ENCODE data around the gene SLC6A2.
"Not testable (repeated sequence)": the region's sequence is repeated elsewhere in the genome, so short reads cannot be mapped to it uniquely, and the experiment has no call there.

SLC6A2 gene

DNA sequence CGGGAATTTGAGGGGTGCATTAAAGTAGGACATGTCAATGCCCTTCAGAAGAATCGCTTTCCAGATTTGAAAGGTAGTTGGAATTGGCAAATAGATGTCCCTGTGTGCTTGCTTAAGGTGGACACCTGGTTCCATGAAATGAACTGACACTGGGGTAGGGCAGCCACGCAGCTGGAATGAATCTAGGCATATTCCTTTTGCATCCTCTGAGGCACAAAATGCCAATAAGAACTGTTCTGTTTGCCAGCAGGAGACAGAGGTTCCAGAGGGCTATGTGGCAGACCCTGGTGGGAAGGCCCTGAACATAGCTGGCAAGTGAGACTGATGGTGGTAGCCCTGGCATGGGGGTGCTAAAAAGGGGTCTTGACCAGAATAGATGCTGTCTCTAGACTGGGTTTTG lies 61.5 kb downstream of the SLC6A2 start:
- DNase-seq, result no peak

DNA sequence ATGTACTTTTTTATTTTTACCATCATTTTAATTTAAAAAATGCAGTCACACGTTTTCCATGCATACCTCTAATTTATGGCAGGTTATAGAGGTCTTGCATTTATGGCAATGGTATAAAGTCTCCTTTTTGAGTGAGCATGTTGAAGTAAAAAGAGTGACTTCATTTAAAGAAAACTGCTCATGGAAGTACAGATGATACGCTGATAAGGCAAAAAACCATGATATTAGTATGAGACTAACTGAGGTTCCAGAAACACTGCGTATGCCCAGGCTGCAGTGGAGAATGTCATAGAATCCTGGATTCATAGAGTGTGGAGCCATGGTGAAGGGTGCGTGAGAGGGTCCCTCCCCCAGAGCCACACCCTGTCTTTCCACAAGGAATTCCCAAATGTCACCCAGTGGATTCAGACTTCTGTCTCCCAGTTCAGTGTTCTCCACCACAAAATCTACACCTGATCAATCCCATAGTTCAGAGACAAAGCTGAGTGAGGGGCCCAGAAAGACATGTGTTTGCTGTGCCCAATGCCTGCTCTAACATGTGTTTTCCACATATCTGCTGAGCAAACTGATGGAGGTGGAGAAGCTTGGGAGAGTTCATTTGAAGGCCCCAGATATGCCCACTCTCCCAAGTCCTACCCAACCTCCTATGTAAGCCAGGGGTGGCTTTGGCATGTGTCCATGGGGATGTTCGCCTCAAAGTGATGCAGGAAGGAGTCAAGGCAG lies 69.4 kb downstream of the SLC6A2 start:
- DNase-seq, result no peak

DNA sequence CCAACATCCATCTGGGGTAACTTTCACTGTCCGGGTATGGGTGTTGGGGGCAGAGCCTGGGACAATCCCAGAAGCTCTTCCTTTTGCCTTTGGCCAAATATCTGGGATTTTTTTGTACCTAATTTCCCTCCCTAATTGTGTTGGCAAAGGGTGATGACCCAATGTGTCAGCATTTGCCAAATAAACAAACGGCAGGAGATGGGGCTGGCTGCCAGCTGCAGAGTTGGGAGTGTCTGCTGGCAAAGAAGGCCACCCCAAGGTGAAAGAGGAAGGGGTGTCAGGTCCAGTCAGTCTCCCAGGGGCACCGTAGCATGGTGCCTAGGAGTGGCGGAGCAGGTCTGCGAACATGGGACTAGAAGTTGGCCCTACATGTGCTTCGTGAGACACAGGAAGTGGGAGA lies 73.0 kb downstream of the SLC6A2 start:
- no peak for DNase-seq

DNA sequence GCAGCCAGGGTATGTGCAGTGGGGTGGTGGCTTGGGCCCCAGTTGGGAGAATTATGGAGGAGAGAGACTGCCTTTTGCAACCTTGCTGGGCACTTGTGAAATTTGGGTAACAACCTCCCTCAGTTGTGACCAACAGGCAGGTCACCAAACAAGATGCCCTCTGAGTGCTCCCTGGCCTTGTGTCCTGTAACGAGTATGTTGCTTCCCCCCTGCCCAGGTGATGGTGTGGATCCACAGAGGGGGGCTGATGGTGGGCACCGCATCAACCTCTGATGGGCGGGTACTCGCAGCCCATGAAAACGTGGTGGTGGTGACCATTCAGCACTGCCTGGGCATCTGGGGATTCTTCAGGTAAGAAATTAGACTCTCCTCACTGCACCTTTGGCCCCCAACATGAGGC lies 74.3 kb downstream of the SLC6A2 start:
- DNase-seq, result no peak

DNA sequence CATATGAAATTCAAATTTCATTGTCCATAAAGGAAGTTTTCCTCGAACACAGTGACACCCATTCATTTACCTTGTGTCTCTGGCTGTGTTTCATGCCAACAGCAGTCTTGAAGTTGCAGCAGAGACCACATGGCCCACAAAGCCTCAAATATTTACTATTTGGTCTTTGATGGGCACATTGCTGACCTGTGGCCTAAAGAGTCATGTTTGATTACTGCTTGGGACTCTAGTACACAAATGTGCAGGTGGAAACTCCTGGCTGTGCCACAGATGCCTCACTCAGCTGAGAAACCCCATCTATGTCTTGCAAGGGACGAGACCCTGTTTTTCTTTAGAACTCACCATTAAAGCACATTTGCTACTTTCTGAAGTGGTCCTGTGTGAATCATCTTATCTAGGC lies 76.7 kb downstream of the SLC6A2 start:
- no peak for DNase-seq

DNA sequence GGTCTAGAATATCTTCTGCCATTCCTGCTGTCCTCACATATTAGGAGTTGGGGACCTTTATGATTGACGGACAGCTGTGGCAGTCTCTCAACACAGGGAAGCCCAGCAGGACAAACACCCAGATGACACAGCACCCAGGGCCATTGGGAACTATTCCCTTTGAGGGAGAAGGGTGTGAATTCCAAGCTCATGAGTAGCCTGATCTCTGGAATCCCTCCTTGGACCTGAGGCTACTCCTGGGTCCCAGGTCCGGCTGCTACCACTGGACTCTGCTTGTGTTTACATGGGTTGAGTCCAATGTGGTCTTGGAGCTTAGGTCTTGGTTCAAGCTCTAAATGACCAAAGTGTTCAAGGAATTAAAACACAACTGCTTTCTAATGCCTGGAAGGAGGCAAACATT lies 78.9 kb downstream of the SLC6A2 start:
- no peak for DNase-seq

DNA sequence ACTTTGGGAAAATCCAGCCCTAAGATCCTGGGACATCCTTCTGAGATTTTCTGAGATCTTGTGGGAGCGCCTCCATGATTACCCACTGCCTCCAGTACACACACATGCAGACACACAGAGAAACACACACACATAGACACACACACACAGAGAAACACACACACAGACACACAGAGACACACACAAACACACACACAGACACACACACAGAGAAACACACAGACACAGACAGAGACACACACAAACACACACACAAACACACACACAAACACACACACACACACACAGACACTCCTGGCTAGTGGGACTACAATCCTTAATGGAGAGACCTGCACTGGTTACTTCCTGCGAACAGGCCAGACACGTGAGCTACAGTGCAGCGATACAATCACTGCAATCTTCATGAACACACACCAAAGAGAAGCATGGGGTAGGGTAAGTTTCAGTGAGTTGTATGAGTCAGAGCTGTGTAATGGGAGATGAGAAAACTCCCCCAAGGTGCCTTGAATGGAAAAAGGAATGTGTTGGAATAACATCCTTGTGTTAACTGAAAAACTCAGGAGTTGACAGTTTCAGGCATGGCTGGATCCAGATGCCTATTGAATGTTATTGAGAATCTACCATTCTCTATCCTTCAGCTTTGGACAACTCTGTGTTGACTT lies 79.5 kb downstream of the SLC6A2 start:
- no peak for DNase-seq

DNA sequence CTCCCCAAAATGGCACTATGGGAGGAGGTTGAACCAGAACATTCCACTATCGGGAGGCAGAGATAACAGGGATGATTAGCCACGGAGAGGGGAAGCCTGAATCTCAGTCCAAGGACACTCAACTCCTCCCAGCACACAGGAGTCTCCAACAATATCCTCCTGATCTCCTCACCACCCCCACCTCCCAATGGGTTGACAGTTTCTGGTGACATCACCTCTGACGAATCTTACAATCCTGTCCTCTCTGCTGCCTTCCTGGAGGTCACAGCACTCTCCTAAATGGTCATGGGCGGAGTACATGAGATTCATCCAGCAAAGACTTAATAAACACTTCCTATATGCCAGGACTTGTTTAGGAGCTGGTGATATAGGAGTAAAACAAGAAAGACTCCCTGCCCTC lies 80.9 kb downstream of the SLC6A2 start:
- DNase-seq, result no peak

DNA sequence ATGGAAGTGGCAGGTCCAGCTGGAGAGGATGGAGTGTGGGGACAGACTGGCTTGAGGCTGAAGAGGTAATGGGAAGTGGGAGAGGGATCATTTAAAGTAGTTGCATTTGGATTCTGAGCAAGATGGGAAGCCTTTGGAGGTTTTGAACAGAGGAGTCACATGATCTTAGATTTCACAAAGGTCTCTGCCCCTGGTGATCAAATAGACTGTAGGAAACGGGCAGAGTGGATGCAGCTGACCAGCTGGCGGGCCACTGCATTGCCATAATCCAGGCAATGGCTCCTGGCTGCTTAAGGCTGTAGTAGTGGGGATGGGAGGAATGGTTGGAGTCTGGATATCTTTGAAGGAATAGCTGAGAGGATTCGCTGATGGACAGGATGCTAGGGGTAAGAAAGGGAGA lies 81.5 kb downstream of the SLC6A2 start:
- DNase-seq, result no peak

DNA sequence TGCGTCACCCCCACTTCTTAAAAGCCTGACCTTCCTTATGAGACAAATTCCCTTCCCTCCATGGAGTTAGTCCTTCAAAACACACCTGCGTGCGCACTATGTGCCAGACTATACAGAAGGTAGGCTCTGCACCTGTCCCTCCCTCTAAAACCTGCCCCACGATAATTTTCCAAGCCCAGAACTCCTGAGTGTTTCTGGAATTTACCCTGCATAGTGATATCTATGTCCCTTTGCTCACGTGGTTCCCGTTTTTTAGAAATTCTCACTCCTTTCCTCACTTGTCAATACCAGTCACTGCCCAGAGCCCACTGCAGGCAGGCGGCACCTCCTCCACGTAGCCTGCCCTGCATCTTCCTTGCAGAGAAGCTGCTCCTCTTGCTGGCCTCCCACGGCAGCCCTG lies 82.2 kb downstream of the SLC6A2 start:
- no peak for DNase-seq

DNA sequence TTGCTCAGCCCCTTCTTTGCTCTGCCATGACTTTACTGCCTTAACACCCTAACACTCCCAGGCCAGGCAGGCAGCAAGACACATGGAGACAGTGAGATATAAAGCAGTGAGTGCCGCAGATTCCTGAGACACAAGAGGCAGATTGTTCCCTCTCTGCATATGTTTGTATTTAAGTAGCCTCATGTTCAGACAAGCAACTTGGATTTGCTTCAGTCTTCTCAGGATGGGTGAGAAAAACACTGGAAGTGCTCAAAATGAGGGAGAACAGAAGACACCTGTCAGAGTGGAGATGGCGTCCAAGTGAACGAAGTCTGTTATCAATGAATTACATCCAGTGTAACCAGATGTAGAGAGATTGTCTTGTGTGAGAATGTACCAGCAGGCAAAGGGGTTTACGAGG lies 90.3 kb downstream of the SLC6A2 start:
- no peak for DNase-seq

DNA sequence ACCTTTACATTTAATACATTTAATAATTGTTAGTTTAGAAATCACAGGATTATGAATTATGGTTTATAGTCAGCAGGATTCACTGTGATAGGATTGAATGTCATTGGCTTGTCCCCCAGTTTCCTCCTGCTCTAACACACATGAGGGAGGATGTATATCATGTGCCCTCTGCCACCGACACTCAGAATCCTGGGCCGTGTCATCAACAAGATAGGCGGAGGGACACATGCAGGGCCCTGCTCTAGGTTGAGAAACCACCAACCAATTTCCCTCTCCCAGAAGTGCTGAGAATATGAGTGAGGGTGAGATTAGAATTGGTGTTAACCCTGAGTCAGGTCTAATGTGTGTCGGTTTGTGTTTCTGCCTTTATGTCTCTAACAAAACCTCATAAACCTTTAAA lies 92.0 kb downstream of the SLC6A2 start:
- DNase-seq, result no peak

DNA sequence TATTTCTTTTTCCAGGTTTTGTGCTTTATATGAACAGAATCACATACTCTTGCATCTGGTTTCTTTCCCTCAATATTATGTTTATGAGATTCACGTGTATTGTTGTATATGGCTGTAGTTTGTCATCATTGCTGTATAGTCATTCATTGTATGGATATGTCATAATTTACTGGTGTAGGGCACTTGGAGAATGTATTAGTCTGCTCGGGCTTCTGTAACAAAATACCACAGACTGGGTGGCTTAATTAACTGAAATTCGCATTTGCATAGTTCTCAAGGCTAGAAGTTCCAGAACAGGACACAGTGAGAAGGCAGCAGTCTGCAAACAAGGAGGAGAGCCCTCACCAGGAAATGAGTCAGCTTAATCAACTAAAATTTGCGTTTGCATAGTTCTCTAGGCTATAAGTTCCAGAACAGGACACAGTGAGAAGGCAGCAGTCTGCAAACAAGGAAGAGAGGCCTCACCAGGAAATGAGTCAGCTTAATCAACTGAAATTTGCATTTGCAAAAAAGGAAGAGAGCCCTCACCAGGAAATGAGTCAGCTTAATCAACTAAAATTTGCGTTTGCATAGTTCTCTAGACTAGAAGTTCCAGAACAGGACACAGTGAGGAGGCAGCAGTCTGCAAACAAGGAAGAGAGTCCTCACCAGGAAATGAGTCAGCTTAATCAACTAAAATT lies 96.8 kb downstream of the SLC6A2 start:
- not testable (repeated sequence) for DNase-seq

DNA sequence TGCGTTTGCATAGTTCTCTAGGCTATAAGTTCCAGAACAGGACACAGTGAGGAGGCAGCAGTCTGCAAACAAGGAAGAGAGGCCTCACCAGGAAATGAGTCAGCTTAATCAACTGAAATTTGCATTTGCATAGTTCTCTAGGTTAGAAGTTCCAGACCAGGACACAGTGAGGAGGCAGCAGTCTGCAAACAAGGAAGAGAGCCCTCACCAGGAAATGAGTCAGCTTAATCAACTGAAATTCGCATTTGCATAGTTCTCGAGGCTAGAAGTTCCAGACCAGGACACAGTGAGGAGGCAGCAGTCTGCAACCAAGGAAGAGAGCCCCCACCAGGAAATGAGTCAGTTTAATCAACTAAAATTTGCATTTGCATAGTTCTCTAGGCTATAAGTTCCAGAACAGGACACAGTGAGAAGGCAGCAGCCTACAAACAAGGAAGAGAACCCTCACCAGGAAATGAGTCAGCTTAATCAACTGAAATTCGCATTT lies 97.4 kb downstream of the SLC6A2 start:
- DNase-seq, result not testable (repeated sequence)

All from DMS 273 treated with DMSO at 0.1 percent for 48 hours (cell line).